CD4-positive, alpha-beta T cell treated with Interleukin-6 for 4 hours (primary cell): ENCODE data around the gene SLC66A2.
A peak's percentile ranks its signal among the peaks of the same experiment; 100 is the strongest.

Source experiments
- DNase-seq: peaks from one replicate; pipeline ENCODE4 v3.0.0-alpha.2; 2020; ENCODE audit warnings: mixed read lengths

SLC66A2 gene

DNA sequence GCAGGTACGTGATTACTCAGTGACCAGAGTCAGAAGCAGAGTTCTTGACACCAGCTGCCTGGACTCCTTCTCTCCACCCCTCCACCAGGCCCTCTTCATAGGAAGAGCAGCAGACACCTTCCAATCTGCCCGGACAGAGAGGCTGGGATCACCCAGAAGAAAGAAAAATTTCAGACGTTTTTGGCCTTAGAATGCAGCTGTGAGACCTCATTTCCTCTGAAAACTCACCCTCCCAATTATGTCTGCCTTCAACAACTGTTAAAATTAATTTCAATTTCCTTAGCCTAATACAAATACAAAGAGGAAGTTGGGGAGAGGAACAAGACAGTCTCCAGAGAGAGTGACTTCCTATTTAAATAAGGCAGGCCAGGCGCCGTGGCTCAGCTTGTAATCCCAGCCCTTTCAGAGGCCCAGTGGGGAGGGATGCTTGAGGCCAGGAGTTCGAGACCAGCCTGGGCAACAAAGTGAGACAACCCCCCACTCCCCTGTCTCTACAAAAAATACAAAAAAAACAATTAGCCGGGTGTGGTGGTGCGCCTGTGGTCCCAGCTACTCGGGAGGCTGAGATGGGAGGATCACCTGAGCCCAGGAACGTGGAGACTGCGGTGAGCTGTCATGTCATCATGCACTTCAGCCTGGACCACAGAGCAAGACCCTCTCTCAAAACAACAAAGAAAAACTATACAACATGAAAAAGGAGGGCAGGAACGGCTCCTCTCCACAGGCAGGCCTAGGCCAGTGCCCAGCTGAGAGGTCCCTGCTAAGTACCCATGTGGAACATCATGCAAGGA, 1.6 kb downstream of the SLC66A2 start:
- DNase-seq, result no peak

DNA sequence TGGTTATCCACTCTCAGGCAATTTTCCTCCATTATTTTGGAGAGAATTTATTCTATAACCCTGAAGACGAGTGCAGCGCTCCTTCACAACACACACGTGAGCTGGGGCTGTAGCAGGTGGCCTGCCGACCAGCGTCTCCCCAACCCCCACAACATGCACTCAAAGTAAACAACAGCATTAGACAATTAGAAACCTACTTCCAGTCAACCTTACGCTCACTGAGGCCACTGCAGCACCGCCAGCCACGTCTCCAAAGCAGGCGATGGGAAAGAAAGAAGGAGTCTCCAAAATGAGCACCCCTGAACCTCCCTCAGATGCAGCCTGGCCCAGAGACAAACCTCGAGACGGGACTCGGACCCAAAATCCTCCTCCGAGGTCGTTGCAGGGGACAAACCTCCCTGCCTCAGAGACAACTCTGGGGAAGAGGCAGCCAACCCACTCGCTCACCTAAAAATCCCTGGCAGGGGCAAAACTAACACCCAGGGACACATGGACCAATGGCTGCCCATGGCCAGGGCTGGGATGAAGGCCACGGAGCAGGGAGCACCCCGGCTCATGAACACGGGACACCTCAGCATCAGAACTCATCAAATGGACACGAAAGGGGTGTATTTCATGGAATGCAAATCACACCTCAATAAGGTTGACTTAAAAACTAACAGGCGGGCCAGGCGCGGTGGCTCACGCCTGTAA, 2.6 kb downstream of the SLC66A2 start:
- DNase-seq, result no peak

DNA sequence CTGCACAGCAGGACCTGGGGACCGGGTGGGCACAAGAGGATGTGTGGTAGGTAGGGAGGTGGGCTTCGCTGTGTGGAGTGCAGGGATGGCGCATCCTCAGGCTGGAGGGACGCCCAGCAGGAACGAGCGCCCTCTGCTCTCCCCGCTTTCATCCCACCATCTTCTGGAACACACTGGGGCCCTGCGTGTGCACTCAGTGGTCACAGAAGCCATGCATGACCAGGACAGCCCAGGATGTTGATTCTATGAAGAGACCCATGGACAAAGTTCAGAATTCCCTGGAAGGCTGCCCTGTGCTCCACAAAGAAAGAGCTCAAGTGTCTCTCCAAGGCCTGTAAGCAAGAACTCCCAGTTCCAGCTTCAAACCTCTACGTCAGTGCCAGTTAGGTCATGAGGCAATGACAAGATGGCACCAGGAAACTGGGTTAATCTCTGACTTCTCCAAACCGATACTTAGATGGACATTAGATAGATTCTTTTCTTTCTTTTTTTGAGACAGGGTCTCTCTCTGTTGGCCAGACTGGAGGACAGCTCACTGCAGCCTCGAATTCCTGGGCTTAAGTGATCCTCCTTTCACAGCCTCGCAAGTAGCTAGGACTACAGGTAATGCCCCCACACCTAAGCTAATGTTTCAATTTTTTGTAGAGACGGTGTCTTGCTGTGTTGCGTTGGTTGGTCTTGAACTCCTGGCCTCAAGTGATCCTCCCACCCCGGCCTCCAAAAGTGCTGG, 3.4 kb downstream of the SLC66A2 start:
- no peak for DNase-seq

DNA sequence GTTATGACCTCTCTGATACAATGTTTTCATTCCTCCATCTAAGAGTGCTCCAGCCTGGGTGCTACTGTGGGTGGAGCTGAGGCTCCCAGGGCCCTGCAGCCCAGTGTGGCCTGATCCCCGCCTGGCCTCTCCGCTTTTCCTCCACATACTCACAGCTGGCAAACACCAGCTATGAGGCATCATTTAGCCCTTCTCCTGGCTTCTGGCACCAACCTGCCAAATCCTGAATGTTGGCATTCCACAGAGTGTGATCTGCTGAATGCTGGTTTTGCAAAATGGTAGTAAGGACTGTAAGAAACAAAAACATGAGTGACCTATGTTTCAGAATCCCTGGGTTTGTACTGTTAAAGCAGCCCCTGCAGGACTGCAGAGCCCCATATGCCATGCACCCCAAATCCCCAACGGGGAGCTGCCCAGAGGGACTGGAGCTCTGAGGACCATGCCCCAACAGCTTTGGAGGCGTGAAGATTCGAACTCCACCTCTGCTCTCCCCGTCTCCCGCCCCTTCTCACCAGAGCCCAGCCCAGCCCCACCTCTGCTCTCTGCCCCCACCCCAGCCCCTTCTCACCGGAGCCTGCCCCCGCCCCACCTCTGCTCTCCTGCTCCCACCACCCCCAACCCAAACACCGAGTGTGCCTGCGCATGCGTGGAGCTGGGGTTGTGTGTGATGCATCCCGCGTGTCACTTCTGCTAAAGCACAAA, 4.2 kb downstream of the SLC66A2 start:
- no peak for DNase-seq

DNA sequence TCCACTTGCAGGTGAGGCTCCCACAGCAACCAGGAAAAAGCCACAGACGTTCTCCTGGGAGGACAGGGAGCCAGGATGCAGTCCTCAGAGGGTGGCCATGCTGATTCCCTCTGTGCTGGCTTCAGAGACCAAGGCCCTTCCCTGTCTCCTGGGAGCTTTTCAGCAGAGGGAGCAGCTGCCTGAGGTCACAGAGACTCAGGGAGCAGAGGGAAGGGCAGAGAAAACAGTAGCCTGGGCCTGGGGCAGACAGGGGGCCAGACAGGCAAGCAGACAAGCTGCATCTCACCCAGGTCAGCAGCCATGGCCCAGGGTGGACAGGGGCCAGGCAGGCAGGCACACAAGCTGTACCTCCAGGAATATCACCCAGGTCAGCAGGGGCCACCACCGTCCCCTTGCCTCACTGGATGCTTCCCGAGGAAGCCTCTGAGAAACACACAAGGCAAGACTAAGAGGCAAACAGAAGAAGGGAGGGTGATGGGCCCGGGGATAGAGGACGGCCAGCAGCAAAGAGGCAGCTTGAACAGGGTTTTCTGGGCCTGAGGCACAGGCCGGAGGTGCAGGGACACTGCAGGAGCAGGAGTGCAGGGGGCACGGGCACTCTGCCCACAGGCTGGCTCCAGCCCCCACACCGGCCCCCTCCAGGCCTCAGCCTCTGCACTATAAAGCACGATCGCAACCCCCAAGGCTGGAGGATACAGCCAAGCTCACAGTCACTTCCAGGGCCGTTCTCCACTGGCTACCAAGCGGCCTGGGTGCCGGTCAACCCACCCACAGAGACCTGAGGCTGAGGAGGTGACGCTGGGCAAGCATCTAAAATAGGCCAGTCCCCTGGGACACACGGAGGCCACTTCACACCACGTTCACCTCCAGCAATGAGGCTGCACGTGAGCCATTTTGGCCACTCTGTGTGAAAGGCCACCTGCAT, 6.1 kb downstream of the SLC66A2 start:
- no peak for DNase-seq

DNA sequence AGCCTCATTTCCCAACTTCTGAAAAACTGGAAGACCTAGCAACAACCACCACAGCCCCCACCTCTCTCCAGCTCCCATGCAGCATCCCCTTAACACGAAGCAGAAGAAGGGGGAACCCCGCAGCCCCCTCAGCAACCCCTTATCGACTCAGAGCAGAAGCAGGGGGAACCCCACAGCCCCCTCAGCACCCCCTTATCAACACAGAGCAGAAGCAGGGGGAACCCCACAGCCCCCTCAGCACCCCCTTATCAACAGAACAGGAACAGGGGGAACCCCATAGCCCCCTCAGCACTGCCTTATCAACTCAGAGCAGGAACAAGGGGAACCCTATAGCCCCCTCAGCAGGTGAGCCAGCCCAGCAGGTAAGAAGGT, 6.7 kb downstream of the SLC66A2 start:
- DNase-seq, result no peak

DNA sequence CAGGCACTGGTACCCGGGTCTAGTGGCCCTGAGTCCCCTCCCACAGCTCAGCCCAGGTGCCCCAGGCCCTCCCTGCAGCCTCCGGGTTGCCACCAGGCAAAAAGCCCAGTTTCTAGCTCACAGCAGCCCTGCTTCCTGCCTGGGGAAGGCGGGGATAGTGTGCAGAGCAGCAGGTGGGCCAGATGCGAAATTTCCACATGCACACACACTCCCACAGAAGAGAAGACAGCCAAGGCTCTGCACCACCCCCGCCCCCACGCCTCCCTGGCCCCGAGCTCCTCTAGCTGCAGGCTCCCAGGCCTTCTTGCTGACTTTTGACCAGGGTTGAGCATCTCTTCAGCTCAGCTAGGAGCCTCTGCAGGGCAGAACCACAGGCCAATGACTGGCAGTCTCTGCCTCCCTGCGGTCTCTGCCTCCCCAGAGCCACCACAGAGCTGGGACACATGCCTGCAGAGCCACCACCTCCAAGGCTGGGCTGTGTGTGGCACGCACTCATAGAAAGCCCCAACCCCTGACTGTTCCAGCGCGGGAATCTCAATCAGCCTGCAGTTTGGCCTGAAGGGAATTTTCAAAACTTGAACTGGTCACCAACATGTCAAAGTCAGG, 7.2 kb downstream of the SLC66A2 start:
- DNase-seq, result peak; percentile 20

DNA sequence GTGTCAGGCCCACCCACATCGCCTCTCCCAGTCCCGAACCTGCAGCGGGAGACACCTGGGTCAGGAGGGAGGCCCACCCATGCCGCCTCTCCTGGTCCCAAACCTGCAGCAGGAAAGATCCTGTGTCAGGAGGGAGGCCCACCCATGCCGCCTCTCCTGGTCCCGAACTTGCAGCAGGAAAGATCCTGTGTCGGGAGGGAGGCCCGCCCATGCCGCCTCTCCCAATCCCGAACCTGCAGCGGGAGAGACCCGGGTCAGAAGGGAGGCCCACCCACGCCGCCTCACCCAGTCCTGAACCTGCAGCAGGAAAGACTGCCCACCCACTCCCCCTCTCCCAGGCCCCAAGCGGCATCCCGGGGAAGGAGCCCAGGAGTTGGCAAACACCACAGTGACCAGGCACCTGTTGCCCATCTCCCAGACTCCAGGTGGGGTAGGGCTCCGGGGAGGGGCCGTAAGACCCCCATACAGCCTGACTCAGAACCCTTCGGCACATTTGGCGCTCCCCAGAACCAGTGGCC, 7.8 kb downstream of the SLC66A2 start:
- DNase-seq, result no peak

DNA sequence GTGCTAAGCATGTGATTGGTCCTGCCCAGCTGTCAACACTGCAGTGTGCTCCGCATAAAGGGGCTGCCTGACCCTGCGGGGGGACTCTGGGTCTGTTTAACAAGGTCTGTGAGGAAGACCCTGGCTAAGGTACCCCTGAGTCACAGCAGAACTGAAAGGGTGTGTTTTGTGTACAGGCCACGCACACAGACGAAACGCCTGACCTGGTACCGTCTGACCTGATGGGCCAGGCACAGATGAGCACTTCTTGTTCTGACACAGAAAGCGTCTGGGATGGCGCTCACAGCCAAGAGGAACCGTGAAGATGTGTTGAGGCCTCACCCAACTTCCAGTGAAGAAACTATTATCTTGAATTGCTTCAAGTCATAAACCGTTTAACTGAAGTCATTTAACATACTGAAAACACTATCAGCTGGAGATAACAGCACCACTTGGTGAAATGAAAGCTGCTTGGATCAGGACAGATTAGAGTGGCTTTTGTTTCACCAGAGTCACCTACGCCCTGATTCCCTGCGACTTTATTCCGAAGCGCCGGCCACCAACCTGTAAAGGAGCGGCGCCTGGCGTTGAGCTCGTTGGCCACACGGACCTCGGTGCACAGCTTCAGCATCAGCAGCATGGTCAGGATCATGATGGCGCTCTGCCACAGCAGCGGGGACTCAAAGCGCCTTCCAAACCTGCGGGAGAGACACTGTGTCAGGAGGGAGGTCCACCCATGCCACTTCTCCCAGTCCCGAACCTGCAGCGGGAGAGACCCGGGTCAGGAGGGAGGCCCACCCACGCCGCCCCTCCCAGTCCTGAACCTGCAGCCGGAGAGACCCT, 8.5 kb downstream of the SLC66A2 start:
- no peak for DNase-seq

DNA sequence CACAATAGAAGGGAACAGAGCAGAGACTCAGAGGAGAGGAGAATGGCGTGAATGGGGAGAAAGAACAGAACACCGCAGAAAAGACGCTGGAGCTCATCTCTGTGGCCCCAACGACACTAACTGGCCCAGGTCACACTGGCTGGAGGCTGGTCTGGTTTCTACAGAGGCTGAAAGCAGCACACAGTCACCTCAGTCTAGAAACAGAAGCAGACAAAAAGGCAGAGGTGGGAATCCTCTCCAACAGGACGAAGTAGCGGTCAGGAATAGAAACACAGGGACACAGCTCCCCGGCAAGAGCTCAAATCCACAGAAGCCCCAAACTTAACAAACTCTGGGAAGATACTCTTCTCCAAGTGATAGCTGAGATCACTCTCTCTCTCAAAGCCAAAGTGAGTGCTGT, 9.2 kb downstream of the SLC66A2 start:
- no peak for DNase-seq

DNA sequence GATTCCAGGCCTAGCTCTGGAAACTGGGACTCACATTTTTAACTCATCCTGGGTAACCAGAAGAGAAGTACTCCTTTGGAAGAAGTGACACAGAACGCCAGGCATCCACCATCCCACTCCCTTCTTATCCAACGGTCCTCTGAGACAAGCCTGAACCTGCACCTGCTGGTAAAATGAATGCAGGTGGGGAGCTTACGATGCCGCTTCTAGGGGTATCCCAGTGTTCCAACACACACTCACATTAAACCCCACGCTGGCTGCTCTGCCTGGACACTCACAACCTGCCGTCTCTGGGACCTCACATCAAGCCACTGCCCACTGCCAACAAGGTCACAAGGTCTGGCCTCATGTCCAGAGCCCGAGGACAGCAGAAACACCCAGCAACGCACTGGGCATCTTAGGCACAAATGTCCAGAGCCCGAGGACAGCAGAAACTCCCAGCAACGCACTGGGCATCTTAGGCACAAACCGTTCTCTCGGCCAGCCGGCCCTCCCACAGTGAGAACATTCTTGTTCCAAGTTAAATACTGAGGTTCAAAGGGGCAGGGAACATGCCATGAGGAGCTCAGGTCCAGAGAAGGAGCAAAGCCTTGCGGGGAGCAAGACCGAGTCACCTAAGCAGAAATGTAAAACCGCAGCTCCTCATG, 9.9 kb downstream of the SLC66A2 start:
- DNase-seq, result no peak

DNA sequence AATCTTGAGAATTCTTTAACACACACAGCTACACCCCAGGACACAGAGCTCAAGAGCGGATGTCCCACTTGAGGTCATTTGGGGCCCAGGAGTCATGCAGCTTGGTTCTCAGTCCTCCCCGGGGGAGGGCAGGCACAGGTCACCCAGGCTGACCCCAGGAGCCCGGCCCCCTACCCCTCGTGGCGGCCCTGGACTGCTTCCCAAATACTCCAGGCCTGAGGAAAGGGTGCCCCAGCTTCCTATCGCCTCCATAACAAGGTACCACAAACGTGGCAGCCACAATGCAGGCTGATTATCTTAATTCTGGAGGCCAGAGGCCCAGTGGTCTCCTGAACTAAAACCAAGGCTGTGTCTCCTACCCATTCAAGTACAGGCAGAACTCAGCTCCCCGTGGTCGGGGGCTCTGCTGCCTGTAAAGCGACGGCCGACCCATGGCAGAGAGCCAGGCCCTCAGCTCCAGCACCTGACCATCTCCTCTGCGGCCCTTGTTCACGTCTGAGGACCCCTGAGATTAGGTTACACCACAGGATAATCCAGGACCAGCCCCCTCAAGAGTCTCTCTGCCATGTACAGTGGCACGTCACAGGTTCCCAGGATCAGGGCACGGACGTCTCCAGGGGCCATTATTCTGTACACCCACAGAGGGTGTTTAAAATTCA, 10.5 kb downstream of the SLC66A2 start:
- no peak for DNase-seq

DNA sequence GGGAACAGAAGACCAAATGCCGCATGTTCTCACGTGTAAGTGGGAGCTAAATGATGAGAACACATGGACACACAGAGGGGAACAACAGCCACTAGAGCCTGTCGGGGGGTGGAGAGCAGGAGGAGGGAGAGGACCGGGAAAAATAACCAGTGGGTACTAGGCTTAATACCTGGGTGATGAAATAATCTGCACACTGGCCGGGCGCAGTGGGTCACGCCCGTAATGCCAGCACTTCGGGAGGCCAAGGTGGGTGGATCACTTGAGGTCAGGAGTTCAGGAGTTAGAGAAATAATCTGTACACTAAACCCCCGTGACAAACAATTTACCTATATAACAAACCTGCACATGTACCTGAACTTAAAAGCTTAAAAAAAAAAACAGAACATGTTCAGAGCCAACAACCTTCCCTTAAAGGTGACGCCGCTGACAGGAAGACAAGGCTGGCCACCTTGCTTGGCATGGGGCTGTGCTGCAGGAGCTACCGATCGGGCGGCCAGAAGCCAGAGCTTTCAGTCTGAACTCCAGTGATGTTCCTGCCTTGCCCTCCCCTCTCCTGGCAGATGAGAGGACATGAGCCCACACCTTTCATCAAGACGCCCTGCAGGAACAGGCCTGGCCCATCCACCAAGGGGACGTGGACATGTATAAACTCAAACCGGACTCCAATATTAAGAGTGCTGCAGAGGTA, 11.2 kb downstream of the SLC66A2 start:
- no peak for DNase-seq

DNA sequence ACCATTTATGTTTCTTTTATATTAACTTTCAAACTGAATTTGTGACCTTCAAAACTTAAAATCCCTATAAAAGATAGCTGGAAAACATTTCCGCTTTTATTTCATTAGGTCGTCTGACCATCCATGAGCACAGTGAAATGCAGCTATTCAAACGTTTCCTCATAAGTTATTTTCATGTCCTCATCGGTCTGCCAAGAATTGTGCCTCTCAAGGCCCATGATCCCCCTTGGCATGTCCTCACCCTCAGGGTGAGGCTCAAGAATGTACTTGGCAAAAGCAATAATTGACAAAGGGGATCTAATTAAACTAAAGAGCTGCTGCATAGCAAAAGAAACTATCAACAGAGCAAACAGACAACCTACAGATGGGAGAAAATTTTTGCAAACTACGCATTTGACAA, 12.4 kb downstream of the SLC66A2 start:
- no peak for DNase-seq

DNA sequence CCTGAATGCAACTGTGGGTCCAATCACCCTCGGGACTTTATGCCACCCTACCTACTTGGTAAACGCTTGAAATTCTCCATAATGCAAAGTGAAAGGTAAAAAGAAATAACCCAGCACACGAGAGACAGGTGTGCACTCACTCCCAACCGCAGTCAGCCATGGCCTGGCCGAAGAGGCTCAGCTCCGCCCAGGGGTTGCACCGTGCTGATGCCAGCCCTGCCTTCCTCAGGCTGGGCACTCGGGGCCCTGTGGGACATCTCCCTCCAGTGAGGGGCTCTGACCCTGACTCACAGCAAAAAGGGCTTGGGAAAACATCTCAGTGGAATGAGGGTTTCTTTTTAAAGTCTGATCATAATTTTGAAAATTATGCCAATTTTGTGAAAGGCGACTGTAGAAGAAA, 13.3 kb downstream of the SLC66A2 start:
- no peak for DNase-seq

DNA sequence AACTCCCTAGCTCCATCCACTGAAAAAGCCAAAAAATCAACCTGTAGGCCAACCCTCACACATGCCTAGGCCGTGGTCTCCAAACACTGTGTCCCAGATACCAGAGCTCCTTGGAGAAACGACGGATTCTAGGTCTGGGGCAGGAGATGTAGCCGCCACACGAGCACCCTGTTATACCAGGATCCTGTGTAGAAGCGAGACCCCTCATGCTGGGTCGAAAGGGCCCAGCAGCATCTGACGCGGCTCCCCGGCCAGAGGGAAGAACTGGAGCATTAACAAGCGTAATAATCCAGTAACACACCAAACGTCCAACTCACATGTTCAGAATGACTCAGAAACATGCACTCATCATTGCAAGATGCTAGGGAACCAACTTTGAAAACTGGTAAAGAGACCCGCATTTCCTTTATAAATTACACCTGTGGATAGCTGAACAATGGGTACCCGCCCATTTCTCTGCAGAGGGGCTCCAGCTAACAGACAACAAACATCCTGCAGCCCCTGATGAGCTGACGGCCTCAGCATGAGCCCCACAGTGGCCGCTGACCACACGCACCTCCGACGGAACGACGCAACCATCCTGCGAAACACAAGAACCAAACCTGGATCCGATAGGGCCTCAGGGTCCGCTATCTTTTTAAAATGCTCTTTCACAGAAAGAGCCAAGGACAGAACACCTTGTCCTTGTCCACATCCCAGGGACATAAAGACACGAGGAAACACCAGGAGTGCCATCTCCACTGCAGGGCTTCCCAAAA, 14.2 kb downstream of the SLC66A2 start:
- no peak for DNase-seq

DNA sequence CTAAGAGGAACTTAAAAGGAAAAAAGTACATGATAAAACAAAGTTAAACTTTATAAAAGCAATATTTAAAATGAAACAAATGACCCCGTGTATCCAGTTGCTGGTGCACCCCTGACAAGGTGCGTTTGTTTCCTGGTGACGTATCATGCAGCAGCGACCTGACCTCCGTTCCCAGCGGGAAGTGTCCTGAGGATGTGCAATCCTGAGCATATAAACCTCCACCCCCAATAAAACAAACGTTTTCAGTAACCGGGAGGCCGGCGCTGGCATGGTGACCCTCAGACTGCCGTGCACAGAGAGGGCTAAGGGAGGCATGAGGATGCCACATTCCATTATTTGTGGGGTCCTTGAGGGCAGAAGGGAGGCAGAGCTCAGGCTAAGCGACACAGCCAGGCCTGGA, 14.8 kb downstream of the SLC66A2 start:
- DNase-seq, result no peak

DNA sequence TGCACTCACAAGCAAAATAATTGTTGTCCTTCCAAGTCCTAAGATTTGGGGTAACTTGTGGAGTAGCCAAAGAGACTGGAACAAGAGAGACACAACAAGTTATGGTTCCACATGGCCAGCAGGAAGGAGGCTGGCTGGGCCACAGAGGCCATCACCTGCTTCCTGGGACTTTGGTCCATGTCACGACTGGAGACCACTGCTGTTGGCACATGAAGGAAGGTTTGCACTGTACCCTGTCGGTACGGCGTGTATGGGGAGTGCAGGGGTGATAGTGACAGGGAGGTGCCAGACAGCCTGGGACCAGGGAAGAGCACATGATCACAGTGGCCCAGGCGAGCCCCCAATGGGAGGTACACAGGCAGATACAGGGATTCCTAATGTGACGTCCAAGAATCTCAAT, 15.5 kb downstream of the SLC66A2 start:
- DNase-seq, result no peak
